SHP77 treated with DMSO at 0.1 percent for 48 hours (cell line): ENCODE data around the gene NACC2.

Experiments used
- DNase-seq: peaks from one replicate; lab custom pipeline; 2025; lab: John Stamatoyannopoulos, UW

The NACC2 gene

DNA sequence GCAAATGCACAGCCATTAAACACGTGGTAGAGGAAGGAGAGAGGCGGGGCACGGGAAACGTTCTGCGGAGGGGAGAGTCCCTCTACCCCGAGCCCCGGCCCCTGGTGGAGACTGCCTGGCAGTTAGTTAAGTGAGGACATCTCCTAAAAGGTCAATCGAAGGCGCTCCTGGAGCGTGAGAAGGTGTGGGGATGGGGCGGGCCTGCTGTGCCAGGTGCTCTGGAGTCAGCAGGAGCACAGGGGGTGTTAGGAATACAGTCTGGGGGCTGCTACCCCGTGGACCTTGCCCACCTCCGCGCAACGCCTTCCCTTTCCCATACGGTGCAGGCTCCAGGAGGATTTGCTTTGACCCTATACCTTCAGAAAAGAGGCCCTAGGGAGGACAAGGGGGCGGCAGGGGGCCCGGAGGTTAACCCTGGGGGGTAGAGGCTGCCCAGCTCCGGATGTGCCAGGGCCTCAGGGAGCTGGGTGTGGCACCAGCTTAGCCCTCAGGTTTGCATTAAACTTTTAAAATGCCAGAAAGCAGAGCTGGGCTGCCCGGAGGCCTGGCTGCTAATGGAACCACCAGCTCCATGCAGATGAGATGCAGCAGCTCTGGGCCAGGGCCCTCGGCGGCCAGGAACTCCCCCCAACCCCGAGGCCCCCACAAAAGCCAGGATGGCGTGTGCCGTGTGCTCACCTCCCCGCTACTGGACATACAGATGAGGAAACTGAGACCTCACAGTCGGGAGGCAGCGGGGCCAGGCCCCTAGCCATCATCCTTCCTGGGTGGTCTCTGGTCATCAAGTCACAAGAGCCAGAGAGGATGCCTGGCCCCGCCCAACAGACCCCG lies 39.2 kb downstream of the NACC2 start:
- no peak for DNase-seq

DNA sequence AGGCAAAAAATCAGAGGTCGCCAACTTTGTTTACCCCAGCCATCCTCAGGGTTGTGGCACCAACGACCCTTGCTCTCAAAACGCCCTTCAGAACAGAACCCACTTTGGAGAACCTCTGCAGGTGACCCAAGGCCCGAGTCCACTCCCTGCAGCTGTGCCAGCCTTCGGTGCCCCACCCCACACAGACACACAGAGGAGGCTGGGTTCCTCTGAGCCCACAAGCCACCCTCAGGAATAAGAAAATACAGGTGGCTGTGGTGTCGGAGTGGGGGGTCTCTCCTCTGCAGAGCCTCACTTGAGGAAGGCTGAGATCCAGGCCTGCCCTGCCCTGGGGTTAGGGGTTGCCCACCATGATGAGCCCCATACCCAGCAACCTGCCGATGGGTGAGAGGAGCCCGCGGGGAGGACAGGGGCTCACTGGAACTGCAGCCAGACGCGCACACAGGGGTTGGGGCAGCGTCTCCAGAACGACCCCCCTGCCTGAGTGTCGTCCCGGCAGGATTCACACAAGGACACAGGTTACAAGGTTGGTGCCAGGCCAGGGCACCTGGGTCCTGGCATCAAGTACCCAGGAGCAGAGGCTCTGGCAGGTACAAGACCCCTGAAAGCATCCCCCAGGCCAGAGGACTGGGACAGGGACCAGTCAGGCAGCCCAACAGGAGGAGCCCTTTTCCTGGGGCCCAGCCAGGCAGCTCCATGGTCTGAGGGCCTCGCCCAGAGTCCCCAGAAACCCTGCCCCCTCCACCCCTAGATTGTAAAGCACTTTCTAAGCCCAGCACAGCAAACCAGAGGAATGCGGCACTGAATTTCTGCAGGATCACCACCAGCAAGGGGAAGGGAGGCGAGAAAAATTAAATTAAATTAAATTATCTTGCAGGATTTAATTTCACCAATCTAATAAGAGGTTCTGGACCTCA lies 40.0 kb downstream of the NACC2 start:
- DNase-seq: no peak

DNA sequence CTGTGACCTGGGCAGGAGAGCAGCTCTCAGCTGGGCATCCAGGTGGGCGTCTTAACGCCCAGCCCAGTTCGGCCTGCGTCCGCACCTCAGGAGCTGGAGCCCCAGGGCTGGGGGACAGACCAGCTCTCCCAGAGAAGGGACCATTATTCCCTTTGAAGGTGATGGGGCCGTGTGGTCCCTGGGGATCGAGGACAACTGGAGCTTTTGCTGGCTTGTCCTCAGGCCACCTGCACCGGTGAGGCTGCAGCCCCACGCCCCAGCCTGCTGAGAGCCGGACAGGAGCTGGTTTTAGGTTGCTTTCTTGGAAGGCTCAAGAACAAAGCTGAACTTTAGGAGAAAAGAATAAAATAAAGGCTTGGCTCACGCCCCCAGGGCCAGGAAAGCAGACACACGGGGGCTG lies 40.9 kb downstream of the NACC2 start:
- DNase-seq: no peak

GRCh38 chr9:136053757-136054142 lies 41.3 kb downstream of the NACC2 start:
- DNase-seq: no peak

- no peak for DNase-seq
Measured at GRCh38 chr9:136052991-136053756, 41.9 kb downstream of the NACC2 start.

DNA sequence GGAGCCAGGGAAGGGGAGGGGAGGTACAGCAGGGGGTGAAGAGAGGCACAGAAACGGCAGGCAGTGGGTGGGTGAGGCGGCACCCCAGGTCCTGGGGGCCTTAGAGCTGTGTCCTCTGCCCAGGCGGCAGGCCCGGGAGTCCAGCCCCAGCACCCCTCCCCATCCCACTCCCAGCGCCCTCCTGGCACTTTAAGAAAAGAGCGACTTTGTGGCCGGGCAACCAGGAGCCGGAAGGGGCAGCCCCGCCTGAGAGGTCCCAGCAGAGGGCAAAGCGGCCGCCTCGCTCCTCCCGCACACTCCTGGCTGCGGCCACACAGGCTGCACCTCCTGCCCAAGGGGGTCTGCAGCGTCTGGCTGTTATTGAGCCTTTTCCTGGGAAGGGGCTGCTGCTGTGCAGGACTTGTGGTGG lies 42.6 kb downstream of the NACC2 start:
- no peak for DNase-seq

- DNase-seq: peak; percentile 91
Measured at GRCh38 chr9:136051837-136052471, 43.1 kb downstream of the NACC2 start.

- no peak for DNase-seq
Measured at GRCh38 chr9:136051453-136051836, 43.6 kb downstream of the NACC2 start.

DNA sequence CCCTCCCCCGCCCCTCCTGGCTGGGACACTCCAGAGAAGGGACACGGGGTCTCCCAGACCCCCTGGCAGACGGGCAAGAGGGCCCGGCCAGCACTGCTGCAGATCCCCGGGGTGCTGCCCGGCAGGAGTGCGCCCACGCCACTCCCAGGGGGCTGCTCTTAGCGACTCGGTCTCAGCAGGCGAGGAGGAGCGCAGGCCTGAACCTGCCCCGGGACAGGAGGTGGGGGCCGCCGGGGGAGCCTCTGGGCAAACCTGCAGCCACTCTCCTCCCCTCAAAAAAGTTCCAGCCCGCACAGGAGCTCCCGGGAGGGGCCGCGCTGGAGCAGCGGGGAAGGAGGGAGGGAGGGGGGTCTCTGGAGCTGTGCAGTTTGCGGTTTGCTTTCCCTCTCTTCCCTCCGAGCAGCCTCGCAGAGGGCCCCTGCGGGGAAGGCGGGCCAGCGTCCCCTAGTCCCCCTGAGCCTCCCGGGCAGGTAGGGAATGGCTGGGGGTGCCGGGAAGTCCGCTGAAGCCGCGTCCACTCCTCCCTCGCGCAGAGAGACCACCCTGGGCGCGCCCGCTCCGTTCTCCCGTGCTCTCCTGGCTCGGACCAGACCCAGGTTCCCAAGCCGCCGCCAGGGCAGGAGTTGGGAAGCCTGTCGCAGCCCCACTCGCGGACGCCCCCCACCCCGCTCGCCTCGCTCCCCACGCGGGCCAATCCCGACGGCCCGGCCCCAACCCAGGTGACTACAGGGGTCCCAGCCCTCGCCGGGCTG lies 44.2 kb downstream of the NACC2 start:
- DNase-seq: no peak

DNA sequence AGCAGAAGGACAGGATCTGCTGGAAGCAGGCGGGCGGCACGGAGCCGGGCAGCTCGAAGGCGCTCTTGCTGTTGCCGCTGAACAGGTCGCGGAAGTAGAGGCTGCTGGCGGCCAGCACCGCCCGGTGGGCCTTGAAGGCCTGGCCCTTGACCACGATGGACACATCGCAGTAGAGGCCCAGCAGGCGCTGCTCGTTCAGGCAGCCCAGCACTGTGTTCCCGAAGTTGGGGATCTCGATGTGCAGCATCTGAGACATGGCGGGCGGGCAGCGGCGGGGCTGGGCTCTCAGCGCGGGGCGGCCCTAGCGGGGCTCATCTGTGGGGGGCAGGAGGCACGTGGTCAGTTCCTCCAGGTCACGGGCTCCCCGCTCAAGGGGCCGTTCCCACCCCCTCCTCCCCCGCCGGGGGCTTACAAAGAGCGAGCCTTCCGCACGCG lies 44.8 kb downstream of the NACC2 start:
- no peak for DNase-seq

GRCh38 chr9:136049491-136050265 lies 45.4 kb downstream of the NACC2 start:
- no peak for DNase-seq

GRCh38 chr9:136048560-136049411 lies 46.3 kb downstream of the NACC2 start:
- no peak for DNase-seq

DNA sequence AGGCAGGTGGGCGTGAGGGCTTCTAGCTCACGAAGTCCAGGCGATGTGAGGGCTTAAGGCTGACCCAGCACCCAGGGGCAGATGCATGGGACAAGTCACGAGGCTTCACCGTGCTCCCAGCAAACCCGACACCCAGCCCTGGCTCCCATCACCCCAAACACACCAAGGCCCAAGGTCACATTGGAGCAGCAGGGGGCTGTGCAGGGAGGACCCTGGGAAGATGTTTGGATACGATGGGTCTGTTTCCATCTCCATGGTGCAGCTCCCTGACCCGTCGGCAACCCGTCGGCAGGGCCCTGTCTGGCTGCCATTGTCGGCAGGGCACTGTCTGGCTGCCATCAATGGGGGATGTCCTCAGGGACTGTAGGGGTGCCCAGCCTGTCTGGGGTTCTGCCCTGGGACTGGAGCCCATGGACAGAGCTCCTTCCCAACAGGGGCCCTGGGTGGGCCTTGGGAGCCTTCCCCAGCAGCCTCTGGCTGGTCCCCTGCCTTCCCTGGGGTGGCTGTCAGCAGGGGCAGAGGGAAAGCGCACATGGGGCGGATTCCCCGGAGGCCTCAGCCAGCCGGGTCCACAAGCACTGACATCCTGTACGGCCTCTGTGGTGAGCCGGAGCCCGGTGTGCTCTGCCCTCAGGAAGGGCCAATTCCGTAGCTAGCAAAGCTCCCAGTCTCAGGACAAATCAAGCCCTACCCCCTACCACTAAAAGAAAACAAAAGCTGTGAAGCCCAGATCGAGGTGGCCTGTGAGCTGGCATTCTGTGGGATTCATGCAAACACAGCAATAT lies 47.1 kb downstream of the NACC2 start:
- no peak for DNase-seq

DNA sequence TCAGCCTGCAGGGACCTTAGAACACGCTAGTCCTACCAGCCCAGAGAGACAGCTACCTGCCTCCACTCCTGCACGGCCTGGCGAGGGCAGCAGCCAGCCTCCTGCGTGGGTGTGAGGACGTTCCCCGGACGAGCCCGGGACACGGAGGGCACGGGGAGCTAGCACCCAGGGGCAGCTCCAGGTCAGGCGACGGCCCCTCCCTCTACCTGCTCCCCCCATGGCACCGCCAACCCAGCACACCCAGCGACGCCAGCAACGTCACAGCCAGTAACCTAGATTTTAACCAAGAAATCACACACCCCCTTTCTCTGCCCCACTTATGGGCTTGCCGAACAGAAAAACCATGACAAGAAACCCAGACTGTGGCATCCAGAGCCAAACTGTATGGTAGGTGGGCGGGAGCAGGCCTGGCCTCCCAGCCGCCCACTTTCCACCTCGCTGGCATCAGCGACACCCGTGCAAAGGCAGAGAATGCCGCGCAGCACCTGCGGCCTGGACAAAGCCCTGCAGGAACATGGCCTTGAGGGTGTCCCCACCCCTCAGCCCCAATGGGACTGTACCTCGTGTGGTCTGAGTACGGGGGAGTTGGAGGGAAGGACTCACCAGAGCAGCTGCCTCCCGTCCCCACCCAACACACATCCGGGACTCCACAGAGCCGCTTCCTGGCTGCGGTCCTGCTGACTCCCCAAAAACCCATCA lies 47.9 kb downstream of the NACC2 start:
- no peak for DNase-seq

DNA sequence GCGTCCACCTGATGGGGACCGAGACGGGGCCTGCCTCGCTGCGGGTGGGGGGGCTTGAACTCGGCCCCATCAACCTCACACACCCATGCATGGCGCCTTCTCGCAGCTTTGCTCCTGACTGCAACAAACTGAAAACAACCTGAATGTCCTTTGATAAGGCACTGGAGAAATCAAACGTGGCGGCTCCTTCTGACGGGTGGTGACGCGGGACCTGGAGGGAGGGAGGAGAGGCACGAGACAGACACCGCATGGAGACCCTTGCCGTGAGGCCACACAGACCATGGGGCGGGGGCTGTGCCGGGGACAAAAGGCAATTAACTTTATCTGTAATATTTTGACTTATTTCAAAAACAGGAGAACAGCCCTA lies 48.6 kb downstream of the NACC2 start:
- DNase-seq: no peak

GRCh38 chr9:136045595-136046553 lies 49.2 kb downstream of the NACC2 start:
- no peak for DNase-seq
